Measurements from ENCODE around the gene F7.
"Not testable (repeated sequence)": the region's sequence is repeated elsewhere in the genome, so short reads cannot be mapped to it uniquely, and the experiment has no call there.

The F7 gene

GRCh38 chr13:113078902-113079780, 26.4 kb upstream of the F7 start:
- CTCF ChIA-PET = interaction anchor here (0.6 kb wide), 1 partner anchor 45 kb away, joined by 4 read pairs; no protein-coding TSS in a partner anchor
- TF ChIP-seq ZNF26 (tag by site-specific recombination; IDR thresholded peaks at IDR 0.05) (no peak), ZNF596 (tag by site-specific recombination; IDR thresholded peaks at IDR 0.05) (no peak), ZNF518A (tag by site-specific recombination; conservative IDR thresholded peaks at IDR 0.05; ENCODE audit: low read depth) (no peak), HIC1 (tag by site-specific recombination; IDR thresholded peaks at IDR 0.05) (no peak), ZNF280D (tag by site-specific recombination; IDR thresholded peaks at IDR 0.05) (no peak), ZNF133 (tag by site-specific recombination; IDR thresholded peaks at IDR 0.05) (no peak), ZNF555 (tag by site-specific recombination; conservative IDR thresholded peaks at IDR 0.05) (no peak), ZNF558 (tag by site-specific recombination; IDR thresholded peaks at IDR 0.05) (no peak), ZIC2 (tag by site-specific recombination; IDR thresholded peaks at IDR 0.05) (no peak)
- H3K27ac ChIP-seq (ENCODE audit: extremely low read depth, low read depth, low read length) = no peak overlapping the region
- POLR2A ChIA-PET = no interaction called here
- H3K36me3 ChIP-seq (ENCODE audit: control insufficient read depth in 2 of 2, insufficient read depth in 1 of 2, low read length in 2 of 2) = peaks cover 0 to 2% of the 10 kb centered on the region in 2 experiments; a peak in 1 of 3 replicates
- H3K4me1 ChIP-seq (ENCODE audit: control insufficient read depth, insufficient read depth, low read length) = no peaks in the 10 kb centered on the region; the same call in 1 of the 2 replicates
- H3K9me3 ChIP-seq (ENCODE audit: control insufficient read depth, insufficient read depth, low read depth, low read length) = no peaks in the 10 kb centered on the region
- no peak overlapping the region for H3K4me3 ChIP-seq (ENCODE audit: low read depth, low read length)

- H3K36me3 ChIP-seq (ENCODE audit: control insufficient read depth in 2 of 2, insufficient read depth in 1 of 2, low read length in 2 of 2); H3K9me3 ChIP-seq (ENCODE audit: control insufficient read depth, insufficient read depth, low read depth, low read length); H3K4me1 ChIP-seq (ENCODE audit: control insufficient read depth, insufficient read depth, low read length); CTCF ChIA-PET; H3K27ac ChIP-seq (ENCODE audit: extremely low read depth, low read depth, low read length); POLR2A ChIA-PET; H3K4me3 ChIP-seq (ENCODE audit: low read depth, low read length): not testable (repeated sequence)
Measured at GRCh38 chr13:113079781-113080080, 25.9 kb upstream of the F7 start.

Measured in HEK293 (cell line).